ENCODE measurements around the gene MC1R. TPM values are rescaled to one million over a fixed set of nuclear protein-coding genes. Genes with fewer than 3 reads are reported as not detected.
"Not testable (repeated sequence)": the region's sequence is repeated elsewhere in the genome, so short reads cannot be mapped to it uniquely, and the experiment has no call there.

The MC1R gene
- total RNA-seq, 2 donors from 2014 or later, result 3.4 to 4.8 TPM

GRCh38 chr16:89913408-89914387, 5.0 kb upstream of the MC1R start:
- Mint-ChIP-seq H3K27ac (no peak overlapping the region), H3K4me1 (peaks cover 2% of the 10 kb centered on the region), H3K36me3 (ENCODE audit: low read depth) (peaks cover 31% of the 10 kb centered on the region), H3K4me3 (no peak overlapping the region), H3K9me3 (peaks cover 7% of the 10 kb centered on the region), H3K27me3 (ENCODE audit: insufficient read depth) (peaks cover 2% of the 10 kb centered on the region)
- H3K27ac ChIP-seq (ENCODE audit: low read depth, low read length), result no peak overlapping the region
- H3K9me3 ChIP-seq (ENCODE audit: control insufficient read depth, low read length), result no peaks in the 10 kb centered on the region
- no peak overlapping the region for H3K4me3 ChIP-seq (ENCODE audit: low read length)
- no peak for TF ChIP-seq CTCF (conservative IDR thresholded peaks at IDR 0.05)
- H3K4me1 ChIP-seq (ENCODE audit: control insufficient read depth, insufficient read depth, low read length), result no peaks in the 10 kb centered on the region
- H3K27me3 ChIP-seq (ENCODE audit: control insufficient read depth, insufficient read depth, low read length, poor library complexity, severe bottlenecking), result no peaks in the 10 kb centered on the region
- no peak overlapping the region for H3K9ac ChIP-seq (ENCODE audit: extremely low read depth, low read length, poor library complexity, severe bottlenecking)
- H3K36me3 ChIP-seq (ENCODE audit: control insufficient read depth, insufficient read depth, low read length), result peaks cover 32% of the 10 kb centered on the region
- no peak for DNase-seq
- 96 to 99% methylated on average over 20 to 30 of the region's 30 CpGs for WGBS, 2 experiments (ENCODE audit: insufficient coverage in 1 of 2, insufficient read length in 1 of 2)

- not testable (repeated sequence) for H3K4me3 ChIP-seq (ENCODE audit: low read length); H3K9me3 ChIP-seq (ENCODE audit: control insufficient read depth, low read length); H3K9me3 Mint-ChIP-seq; H3K4me1 ChIP-seq (ENCODE audit: control insufficient read depth, insufficient read depth, low read length); H3K9ac ChIP-seq (ENCODE audit: extremely low read depth, low read length, poor library complexity, severe bottlenecking); H3K27ac Mint-ChIP-seq; H3K4me1 Mint-ChIP-seq; DNase-seq; H3K4me3 Mint-ChIP-seq; H3K27ac ChIP-seq (ENCODE audit: low read depth, low read length); H3K27me3 ChIP-seq (ENCODE audit: control insufficient read depth, insufficient read depth, low read length, poor library complexity, severe bottlenecking)
- H3K27me3 Mint-ChIP-seq (ENCODE audit: insufficient read depth), result peaks cover 10% of the 10 kb centered on the region
- H3K36me3 Mint-ChIP-seq (ENCODE audit: low read depth), result peaks cover 21% of the 10 kb centered on the region
- H3K36me3 ChIP-seq (ENCODE audit: control insufficient read depth, insufficient read depth, low read length), result peaks cover 22% of the 10 kb centered on the region
- 91 to 93% methylated on average over 11 of the region's 11 CpGs for WGBS, 2 experiments (ENCODE audit: insufficient coverage in 1 of 2, insufficient read length in 1 of 2)
These were observed 3.9 kb upstream of the MC1R start for GRCh38 chr16:89914642-89915285.

GRCh38 chr16:89915303-89916232, 3.1 kb upstream of the MC1R start:
- H3K27ac Mint-ChIP-seq, result no peak overlapping the region

More at GRCh38 chr16:89915303-89916232, 3.1 kb upstream of the MC1R start:
- no peaks in the 10 kb centered on the region for H3K4me1 ChIP-seq (ENCODE audit: control insufficient read depth, insufficient read depth, low read length)
- no peak overlapping the region for H3K27ac ChIP-seq (ENCODE audit: low read depth, low read length)
- no peak overlapping the region for H3K4me3 ChIP-seq (ENCODE audit: low read length)
- H3K9me3 Mint-ChIP-seq, result no peaks in the 10 kb centered on the region
- H3K4me1 Mint-ChIP-seq, result no peaks in the 10 kb centered on the region
- H3K27me3 Mint-ChIP-seq (ENCODE audit: insufficient read depth), result peaks cover 15% of the 10 kb centered on the region
- no peak overlapping the region for H3K9ac ChIP-seq (ENCODE audit: extremely low read depth, low read length, poor library complexity, severe bottlenecking)
- peaks cover 17% of the 10 kb centered on the region for H3K36me3 ChIP-seq (ENCODE audit: control insufficient read depth, insufficient read depth, low read length)
- no peaks in the 10 kb centered on the region for H3K27me3 ChIP-seq (ENCODE audit: control insufficient read depth, insufficient read depth, low read length, poor library complexity, severe bottlenecking)
- no peaks in the 10 kb centered on the region for H3K9me3 ChIP-seq (ENCODE audit: control insufficient read depth, low read length)
- WGBS, 2 experiments (ENCODE audit: insufficient coverage in 1 of 2, insufficient read length in 1 of 2), result 95 to 96% methylated on average over 39 to 40 of the region's 40 CpGs
- no peak for TF ChIP-seq CTCF (conservative IDR thresholded peaks at IDR 0.05)
- DNase-seq, result no peak
- H3K4me3 Mint-ChIP-seq, result no peak overlapping the region
- peaks cover 13% of the 10 kb centered on the region for H3K36me3 Mint-ChIP-seq (ENCODE audit: low read depth)

Measured in endodermal cell (in vitro differentiated cells).